HG03442 (cell line): ENCODE measurements around the gene EFNA5.
"Not testable (repeated sequence)": the region's sequence is repeated elsewhere in the genome, so short reads cannot be mapped to it uniquely, and the experiment has no call there.

ENCODE experiments used
- ATAC-seq: cut with Tn5 transposase; IDR thresholded peaks from one replicate; pipeline ENCODE4 v1.9.1; 2021; ENCODE audit warnings: mild to moderate bottlenecking, moderate library complexity; ENCODE audit not compliant: unreplicated experiment

Gene EFNA5

DNA sequence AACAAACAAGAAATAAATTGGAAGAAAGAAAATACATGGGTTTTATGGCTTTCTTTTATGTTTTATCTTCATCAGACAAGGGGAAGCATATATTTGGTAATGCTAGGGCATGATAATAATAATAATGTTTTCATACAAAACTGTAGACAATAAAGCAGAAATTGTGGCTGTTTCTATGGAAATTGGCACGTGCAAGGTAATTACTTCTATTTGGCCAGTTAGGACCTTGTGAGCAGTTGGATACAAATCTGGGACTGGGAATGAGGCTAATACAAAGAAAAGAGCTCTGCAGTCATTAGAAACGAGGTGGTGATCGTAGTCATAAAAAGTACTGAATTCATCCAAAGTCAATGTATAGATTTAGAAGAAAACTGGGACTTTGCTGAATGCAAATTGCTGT, 233.6 kb downstream of the EFNA5 start:
- ATAC-seq: no peak

DNA sequence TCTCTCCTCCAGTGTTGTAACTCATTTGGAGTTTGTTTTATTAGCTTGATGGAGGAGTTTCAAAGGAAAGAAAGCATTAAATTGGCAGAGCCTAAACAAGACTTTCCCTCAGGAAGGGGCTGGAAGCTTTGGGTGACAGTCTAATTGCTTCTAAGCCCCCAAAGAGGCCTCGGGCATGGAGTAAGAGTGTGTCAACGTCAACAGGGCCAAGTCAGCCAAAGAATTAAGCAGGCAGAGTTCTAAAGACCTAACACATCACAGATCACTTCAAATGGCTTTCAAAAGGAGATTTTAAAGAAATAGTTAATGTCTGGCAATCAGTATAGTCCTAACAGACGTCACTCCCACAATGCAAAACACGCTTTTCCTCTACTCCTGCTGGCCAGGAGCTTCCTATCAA, 234.5 kb downstream of the EFNA5 start:
- ATAC-seq: no peak

GRCh38 chr5:107435061-107435460, 235.7 kb downstream of the EFNA5 start:
- ATAC-seq: no peak

- ATAC-seq: not testable (repeated sequence)
Measured at GRCh38 chr5:107433646-107434045, 237.1 kb downstream of the EFNA5 start.

- no peak for ATAC-seq
Measured at GRCh38 chr5:107431998-107432397, 238.7 kb downstream of the EFNA5 start.

DNA sequence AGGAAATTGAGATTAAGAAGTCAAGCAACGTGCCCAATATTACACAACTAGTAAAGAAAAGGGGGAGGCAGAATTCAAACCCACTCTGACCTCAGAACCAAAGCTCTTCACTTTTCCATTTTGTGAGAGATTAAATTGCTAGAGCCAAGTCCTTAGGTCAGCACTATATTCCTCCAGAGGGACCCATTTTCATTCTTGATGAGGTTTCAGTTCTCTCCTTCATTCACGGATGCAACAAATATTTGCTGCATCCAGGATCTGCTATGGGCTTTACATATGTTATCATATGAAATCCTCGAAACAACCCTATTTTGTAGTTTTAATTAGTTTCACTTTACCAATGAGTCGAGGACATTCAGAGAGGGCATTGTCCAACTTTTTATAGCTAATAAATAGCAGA, 239.2 kb downstream of the EFNA5 start:
- no peak for ATAC-seq

- ATAC-seq: no peak
Measured at GRCh38 chr5:107430071-107430625, 240.6 kb downstream of the EFNA5 start.

GRCh38 chr5:107428303-107428813, 242.4 kb downstream of the EFNA5 start:
- ATAC-seq: no peak

DNA sequence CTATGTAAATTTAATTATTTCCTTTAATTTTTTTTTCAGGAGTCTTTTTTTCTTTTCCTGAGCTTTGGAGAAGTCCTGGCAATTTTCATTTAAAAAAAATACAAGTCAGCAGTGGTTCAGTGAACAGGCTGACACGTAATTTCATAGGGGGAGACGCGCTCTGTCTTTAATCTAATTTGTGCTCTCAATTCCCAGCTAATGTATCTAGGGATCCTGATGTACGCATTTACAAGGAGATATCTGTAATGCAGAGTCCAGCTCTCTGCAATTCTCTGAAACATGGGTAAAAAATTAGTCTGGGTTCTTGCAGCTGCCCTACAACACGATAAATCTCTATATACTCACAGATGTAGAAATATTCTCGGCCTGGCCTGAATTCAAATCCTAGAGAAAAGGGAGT, 243.9 kb downstream of the EFNA5 start:
- no peak for ATAC-seq

GRCh38 chr5:107426209-107426608, 244.5 kb downstream of the EFNA5 start:
- no peak for ATAC-seq

DNA sequence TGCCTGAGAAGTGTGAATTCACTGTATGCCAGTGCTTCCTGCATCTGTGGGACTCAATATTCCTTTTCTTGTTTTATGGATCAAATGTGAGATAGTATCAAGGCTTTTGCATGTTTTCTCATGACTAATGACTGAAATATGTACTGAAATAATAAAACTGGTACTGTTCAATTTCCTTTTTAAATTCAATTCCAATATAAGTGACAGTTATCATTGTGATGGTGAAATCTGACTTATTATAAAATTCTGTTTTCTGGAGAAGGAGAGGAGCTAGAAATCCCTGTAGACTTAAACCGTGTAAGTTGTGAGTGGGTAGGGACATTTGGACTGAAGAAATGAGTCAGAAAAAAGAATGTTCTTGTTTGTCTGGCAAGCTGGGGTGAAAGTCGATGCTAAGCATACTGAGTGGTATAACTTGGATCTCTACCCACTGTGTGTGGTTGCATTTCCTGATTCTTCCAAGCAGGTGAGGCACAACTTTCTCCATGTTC, 245.2 kb downstream of the EFNA5 start:
- ATAC-seq: no peak

- ATAC-seq: no peak
Measured at GRCh38 chr5:107424491-107424890, 246.2 kb downstream of the EFNA5 start.

- ATAC-seq: no peak
Measured at GRCh38 chr5:107422494-107422893, 248.2 kb downstream of the EFNA5 start.

- ATAC-seq: no peak
Measured at GRCh38 chr5:107419498-107419897, 251.2 kb downstream of the EFNA5 start.

DNA sequence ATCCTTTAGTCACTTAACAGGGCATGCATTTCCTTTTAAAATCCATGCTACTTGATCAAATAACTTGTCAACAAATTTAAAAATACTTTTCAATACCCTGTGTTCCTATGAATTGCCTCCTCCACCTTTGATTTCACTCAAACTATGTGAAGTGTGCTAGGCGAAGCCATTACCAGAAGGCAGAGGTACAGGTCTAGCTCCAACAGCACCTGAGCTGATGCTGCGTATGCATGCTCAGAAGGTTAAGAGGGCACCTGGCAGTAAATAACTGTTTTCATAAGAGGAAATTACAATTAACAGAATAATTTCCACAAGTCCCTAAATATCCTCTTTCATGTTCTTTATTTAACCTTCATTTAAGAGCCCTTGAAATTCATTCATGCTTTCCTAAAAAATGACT, 251.8 kb downstream of the EFNA5 start:
- ATAC-seq: no peak

GRCh38 chr5:107418071-107418470, 252.7 kb downstream of the EFNA5 start:
- ATAC-seq: no peak

DNA sequence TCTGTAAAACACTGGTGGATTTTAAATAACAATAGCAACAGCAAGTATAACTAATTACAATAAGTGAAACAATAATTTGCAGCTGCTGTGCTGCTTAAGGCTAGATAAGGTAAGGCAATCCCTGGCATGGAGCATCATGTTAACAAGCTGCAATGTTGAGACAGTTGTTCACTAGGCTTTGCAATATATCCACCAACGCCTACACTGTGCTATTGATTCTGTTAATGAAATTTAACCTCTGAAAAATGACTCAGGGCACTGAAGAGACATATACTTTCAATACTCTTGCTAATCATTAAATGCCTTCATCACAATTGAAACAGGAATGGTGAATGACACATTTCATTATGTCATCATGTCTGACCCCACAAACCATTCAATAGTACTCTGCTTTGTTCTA, 255.0 kb downstream of the EFNA5 start:
- no peak for ATAC-seq

- no peak for ATAC-seq
Measured at GRCh38 chr5:107414802-107415201, 255.9 kb downstream of the EFNA5 start.

DNA sequence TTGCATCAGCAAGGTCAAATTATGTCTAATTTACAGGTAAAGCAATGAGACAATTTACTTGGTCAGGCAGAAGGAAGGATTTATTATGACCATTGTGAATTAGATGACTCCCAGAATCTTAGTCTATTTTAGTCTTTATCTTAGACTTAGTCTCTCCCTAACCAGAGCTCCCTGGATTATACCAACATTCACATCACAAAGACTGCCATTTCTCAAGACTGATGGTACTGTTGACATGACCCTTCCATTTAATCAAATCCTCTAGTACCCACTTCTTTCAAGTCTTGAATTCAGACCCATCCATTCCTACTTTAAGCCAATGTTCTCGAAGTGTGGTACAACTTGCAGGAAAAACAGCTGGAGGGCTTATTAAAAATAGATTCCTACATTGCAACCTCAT, 257.0 kb downstream of the EFNA5 start:
- no peak for ATAC-seq

- ATAC-seq: peak; percentile 66
Measured at GRCh38 chr5:107408564-107408963, 262.2 kb downstream of the EFNA5 start.

DNA sequence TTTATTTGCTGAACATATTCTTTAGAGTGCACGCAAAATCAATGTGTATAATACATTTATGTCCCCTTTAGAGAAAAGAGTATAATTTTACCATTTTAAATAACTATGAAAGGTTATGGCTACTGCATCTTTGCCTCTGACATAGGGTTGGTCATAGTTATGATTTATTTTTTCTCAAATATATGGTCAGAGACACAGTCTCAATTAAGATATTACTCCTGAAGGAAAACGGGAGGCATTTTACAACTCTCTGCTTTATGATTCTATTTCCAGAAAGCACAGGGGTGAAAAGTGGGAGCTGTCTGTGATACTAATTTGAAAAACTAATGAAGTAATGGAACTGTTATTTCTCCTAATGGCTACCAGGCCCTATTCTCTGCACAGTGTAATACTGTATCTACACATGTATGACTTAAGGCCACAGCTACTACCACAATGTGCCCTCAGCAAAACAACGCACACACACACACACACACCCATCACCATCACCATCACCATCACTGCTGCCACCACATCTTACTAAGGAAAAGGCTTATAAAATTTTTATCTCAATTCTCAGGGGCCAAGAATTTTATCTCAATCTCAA, 262.9 kb downstream of the EFNA5 start:
- ATAC-seq: no peak

DNA sequence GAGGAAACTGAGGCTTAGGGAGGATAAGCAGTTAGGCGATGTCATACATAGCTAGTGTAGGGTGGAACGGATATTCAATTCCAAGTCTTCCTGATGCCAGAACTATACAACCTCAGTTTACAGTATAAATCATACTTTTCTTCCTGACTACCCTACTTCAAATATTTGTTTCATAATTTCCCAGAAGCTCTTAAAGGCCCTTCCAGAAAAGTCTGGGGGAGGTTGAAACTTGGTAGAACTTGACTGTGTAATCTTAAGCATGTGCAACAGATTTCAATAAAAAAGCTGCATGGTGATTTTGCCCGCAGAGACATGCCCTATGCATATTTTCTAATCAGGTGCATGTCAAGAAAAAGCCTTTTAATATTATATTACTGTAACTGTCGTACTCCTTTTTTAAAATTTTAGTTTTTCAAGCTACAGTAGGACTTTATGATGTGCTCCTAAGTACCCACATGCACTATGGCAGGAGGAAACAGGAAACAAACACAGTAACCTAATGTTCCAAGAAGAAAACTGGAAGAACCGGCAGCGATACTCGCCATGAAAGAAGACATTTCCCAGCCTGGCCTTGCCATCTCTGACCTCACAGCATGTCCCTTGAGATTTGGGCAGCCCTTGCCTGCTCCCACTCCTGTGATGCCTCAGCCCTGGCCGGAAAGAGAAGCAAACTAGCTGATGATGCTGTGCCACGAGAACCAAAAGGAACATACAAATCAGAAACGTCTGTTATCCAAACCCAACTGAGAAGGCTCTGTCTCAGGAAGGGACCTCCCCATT, 266.0 kb downstream of the EFNA5 start:
- ATAC-seq: no peak
